Central memory CD8-positive, alpha-beta T cell (primary cell): Measurements from ENCODE around the gene PARD3.

Experiments
- ATAC-seq: fragments of 150-1000 bp; cut with Tn5 transposase; replicated peaks from 2 replicates; pipeline ENCODE4 v1.10.0; 2022; ENCODE audit warnings: mild to moderate bottlenecking, moderate FRiP score, moderate number of reproducible peaks; ENCODE audit not compliant: poor library complexity, severe bottlenecking; ENCODE audit errors: extremely low read depth
- DNase-seq, 2 donors: peaks; one replicate each; pipeline ENCODE4 v3.0.0; 2021; ENCODE audit warnings: low spot score in 2 of 2
- H3K27ac Mint-ChIP-seq: one replicate; pipeline ENCODE4 v1.8.0; 2022; ENCODE audit warnings: low read depth, mild to moderate bottlenecking, moderate library complexity, mixed read lengths
- H3K27me3 Mint-ChIP-seq: one replicate; pipeline ENCODE4 v1.8.0; 2022; ENCODE audit warnings: mixed read lengths
- H3K36me3 Mint-ChIP-seq: one replicate; pipeline ENCODE4 v1.8.0; 2022; ENCODE audit warnings: mild to moderate bottlenecking, moderate library complexity, mixed read lengths; ENCODE audit not compliant: insufficient read depth
- H3K4me1 Mint-ChIP-seq: one replicate; pipeline ENCODE4 v1.8.0; 2022; ENCODE audit warnings: mixed read lengths
- H3K4me3 Mint-ChIP-seq: one replicate; pipeline ENCODE4 v1.8.0; 2022; ENCODE audit warnings: mild to moderate bottlenecking, moderate library complexity, mixed read lengths
- H3K9me3 Mint-ChIP-seq: one replicate; pipeline ENCODE4 v1.8.0; 2022; ENCODE audit warnings: mixed read lengths

PARD3 gene

DNA sequence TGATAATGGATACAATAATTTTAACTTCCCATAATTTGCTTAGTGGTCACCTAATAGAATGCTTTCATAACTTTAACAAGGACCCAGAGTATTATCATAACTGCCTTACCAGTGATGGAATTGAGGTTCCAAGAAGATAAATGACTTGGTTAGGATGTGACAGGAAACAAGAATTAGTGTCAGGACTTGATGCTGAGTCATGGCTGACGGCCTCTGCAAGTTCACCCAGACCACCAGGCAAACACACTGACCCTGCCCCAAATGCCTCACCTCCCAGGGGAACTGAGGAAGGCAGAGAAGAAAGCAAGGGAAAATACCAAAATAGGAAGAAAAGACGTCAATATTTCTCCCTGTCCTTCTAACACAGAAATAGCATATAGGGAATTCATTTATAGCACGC is 636.3 kb downstream of the PARD3 start:
- no peak for DNase-seq
- Mint-ChIP-seq H3K9me3 (peaks cover 4% of the 10 kb centered on the region), H3K4me3 (no peak overlapping the region)

DNA sequence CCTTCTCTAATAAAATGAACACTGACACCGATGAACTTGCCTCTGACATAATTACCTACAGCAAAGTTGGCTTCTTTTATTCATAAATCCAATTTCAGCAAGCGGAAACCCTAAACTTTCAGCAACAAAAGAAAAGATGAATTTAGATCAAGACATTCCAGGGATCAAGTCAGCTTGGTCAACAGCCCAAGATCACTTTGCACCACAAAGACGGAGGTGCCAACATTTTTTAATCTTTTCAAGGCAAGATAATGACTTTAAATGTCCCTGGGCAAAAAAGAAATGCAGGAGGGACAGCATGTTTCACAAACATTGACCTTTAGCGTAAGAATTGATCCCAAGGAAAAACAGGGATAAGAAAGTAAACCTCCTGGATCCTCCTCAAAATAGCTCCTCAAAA is 636.9 kb downstream of the PARD3 start:
- Mint-ChIP-seq H3K4me1 (no peaks in the 10 kb centered on the region), H3K9me3 (peaks cover 4% of the 10 kb centered on the region), H3K4me3 (no peak overlapping the region), H3K27ac (no peak overlapping the region), H3K36me3 (no peaks in the 10 kb centered on the region), H3K27me3 (peaks cover 9% of the 10 kb centered on the region)
- DNase-seq: no peak
- no peak for ATAC-seq

More for the DNA sequence above, 636.3 kb downstream of the PARD3 start:
- Mint-ChIP-seq H3K27me3 (peaks cover 9% of the 10 kb centered on the region), H3K27ac (no peak overlapping the region), H3K36me3 (no peaks in the 10 kb centered on the region), H3K4me1 (no peaks in the 10 kb centered on the region)
- no peak for ATAC-seq

GRCh38 chr10:34177445-34177844 is 637.7 kb downstream of the PARD3 start:
- no peak for ATAC-seq
- DNase-seq: no peak
- H3K27ac Mint-ChIP-seq: no peak overlapping the region
- no peaks in the 10 kb centered on the region for H3K36me3 Mint-ChIP-seq
- H3K27me3 Mint-ChIP-seq: peaks cover 9% of the 10 kb centered on the region
- peaks cover 4% of the 10 kb centered on the region for H3K9me3 Mint-ChIP-seq
- no peak overlapping the region for H3K4me3 Mint-ChIP-seq
- H3K4me1 Mint-ChIP-seq: no peaks in the 10 kb centered on the region

DNA sequence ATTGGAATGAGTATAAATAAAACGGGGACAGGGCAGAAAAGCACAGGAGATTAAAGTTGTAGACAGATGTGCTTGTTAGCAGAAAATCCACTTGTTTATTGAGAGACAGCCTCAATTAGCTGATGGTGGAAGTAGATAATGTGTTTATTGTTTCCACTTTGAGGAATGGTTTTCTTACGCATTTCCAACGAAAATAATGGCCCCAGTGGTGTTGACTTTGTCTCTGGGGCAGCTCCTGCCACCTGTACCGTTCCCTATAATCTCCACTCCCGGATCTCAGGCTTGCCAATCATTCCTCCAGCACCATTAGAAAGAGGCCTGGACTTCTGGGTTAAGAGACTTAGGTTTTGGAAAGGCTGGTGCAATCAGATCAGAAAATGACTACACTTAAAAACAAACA is 638.7 kb downstream of the PARD3 start:
- Mint-ChIP-seq H3K4me3 (no peak overlapping the region), H3K27me3 (peaks cover 9% of the 10 kb centered on the region), H3K4me1 (no peaks in the 10 kb centered on the region), H3K27ac (no peak overlapping the region), H3K9me3 (peaks cover 4% of the 10 kb centered on the region), H3K36me3 (no peaks in the 10 kb centered on the region)
- ATAC-seq (no peak), DNase-seq (no peak)

DNA sequence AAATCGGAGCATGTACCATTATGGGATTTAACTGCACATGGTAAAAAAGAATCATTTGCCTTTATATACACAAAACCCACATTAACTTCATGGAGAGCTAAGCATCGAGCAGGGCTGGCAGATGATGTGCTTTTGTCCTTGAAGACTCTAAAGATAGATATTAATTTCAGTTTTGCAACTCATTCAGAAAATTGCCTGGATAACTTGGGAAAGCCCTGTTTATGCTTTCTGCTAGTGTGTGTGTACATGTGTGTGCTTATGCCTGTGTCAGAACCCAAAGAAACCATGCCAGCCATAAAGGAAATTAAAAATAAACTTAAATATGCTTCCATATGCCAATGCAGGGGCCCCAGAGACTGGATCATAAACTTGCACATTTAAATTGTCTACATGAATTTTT is 640.0 kb downstream of the PARD3 start:
- Mint-ChIP-seq H3K4me1 (no peaks in the 10 kb centered on the region), H3K9me3 (peaks cover 10% of the 10 kb centered on the region), H3K4me3 (no peak overlapping the region), H3K27ac (no peak overlapping the region), H3K36me3 (no peaks in the 10 kb centered on the region), H3K27me3 (peaks cover 9% of the 10 kb centered on the region)
- no peak for ATAC-seq
- DNase-seq: no peak

DNA sequence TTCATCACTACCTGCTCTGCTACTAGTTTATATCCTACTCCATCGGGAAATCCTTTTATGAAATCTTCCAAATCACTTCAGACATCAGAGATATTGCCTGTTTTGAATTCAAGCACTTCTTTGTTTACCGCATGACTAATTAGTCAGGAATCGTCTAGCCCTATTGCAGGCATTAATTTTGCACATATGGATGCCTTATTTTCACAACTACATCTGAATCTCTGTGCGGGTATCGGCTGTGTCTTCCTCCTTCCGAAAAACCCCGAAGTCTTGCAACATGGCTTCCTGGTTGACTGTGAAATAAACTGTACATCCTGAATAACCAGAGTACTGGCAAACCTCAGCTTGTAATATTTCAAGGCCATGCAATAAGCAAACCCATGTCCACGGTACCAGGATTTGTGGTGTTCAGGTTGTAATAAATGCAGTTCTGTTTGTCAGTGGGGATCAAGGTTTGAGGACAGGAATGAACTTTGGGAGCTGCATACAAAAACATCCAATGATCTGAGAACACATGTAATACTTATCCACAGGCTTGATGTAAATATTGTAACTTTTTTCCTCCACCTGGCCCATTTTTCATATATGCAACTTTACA is 642.1 kb downstream of the PARD3 start:
- Mint-ChIP-seq H3K27ac (no peak overlapping the region), H3K4me1 (no peaks in the 10 kb centered on the region), H3K36me3 (no peaks in the 10 kb centered on the region), H3K4me3 (no peak overlapping the region), H3K9me3 (peaks cover 12% of the 10 kb centered on the region), H3K27me3 (peaks cover 17% of the 10 kb centered on the region)
- no peak for ATAC-seq
- DNase-seq: no peak

DNA sequence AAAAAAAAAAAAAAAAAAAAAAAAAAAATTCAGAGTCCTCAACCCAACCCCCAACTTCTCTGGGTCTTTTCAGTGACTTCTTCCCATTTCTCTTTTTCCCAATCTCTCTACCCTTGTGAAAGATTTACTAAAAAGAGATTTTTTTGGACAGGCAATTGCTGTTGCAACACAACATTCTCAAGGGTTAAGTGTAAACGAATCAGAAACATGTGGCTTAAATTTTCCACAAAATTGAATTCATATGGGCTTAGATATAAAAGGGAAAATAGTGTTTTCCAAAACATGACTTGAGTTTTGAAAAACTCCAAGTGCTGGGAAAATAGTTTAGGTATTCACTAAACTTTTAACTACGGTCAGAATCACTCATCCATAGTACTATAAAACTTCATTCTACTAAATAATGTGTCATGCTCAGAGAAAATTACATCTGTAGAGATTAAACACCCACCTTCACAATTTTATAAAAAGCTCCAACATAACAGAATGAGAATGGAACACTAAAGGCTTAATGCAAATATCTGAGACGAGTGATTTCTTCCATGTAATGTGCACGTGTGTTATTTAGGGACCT is 643.1 kb downstream of the PARD3 start:
- no peak for DNase-seq
- Mint-ChIP-seq H3K36me3 (no peaks in the 10 kb centered on the region), H3K9me3 (peaks cover 12% of the 10 kb centered on the region), H3K27ac (no peak overlapping the region), H3K27me3 (peaks cover 10% of the 10 kb centered on the region), H3K4me1 (no peaks in the 10 kb centered on the region), H3K4me3 (no peak overlapping the region)
- ATAC-seq: no peak

DNA sequence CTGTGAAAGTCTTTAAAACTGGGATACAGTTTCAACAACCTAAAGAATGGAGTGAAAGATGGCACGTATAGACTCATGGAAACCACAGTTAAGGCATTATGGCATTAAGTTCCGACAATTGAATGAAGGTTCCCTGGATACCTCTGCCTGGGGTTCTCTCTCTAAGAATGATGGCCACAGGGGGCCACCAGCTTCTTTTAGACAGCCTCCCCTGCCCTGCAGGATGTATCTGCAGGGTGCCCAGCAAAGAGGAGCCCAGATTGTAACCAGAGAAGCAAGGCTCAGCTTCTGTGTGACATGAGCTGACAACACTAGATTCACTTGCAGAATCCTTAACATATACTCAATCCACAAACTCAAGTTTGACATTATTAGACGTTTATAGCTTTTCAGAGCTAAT is 645.4 kb downstream of the PARD3 start:
- peaks cover 12% of the 10 kb centered on the region for H3K9me3 Mint-ChIP-seq
- DNase-seq (no peak), ATAC-seq (no peak)
- H3K36me3 Mint-ChIP-seq: no peaks in the 10 kb centered on the region
- peaks cover 10% of the 10 kb centered on the region for H3K27me3 Mint-ChIP-seq
- no peaks in the 10 kb centered on the region for H3K4me1 Mint-ChIP-seq
- no peak overlapping the region for H3K27ac Mint-ChIP-seq
- H3K4me3 Mint-ChIP-seq: no peak overlapping the region

DNA sequence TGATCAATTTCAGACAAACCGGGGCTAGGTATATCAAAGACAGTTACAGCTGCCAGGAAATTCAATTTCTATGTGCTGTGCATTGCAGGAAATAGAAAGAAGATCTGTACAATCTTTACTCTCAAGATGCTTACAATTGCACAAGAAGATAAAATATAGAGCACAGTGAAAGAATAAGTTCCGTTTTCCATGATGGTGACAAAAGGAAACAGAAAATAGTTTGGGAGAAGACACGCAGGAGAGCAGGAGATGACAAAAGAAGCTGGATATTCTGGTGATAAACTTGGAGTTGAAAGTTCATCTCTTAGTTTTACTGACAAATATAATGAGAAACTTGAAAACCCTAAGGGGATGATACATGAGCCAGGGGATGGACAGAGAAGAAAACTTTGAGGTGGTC is 646.0 kb downstream of the PARD3 start:
- DNase-seq: no peak
- ATAC-seq: no peak
- Mint-ChIP-seq H3K9me3 (peaks cover 12% of the 10 kb centered on the region), H3K4me1 (no peaks in the 10 kb centered on the region), H3K4me3 (no peak overlapping the region), H3K27ac (no peak overlapping the region), H3K27me3 (peaks cover 10% of the 10 kb centered on the region), H3K36me3 (no peaks in the 10 kb centered on the region)

DNA sequence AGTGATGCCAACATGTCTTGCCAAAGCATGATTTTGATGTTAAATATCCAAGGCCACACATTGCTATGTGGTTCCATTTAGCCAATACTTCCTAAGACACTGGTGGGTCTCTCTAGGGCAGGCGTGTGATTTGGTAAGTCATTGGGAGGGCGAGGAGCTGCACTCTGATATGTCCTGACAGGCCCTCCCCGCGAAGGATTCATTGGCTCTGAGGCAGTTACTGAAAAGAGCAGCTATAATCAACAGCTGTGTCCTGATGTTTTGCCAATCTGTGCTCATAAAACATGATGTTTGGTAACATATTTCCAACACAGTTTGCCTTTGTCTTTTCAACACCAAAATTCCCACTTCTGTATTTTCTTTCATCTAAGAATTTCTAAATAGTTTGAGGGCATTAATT is 646.7 kb downstream of the PARD3 start:
- DNase-seq (no peak), ATAC-seq (no peak)
- peaks cover 17% of the 10 kb centered on the region for H3K9me3 Mint-ChIP-seq

DNA sequence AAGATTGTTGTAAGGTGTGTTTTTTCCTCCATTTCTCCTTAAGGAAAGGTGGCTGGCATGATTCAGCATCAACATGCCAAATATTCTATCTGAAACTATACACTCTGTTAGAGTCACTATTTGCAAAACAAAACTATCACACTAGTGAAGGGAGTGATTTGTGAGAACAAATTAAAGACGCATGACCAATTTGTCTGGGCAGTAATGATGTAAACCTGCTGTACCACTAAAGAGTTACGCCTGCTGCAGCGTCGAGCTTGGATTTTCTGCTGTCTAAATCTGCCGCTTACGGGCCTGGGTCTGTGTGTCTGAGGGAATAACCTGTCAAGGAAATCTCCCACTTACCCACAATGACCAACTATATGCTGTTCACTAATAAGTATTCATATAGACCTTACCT is 648.3 kb downstream of the PARD3 start:
- Mint-ChIP-seq H3K4me1 (no peaks in the 10 kb centered on the region), H3K9me3 (peaks cover 27% of the 10 kb centered on the region), H3K36me3 (peaks cover 2% of the 10 kb centered on the region), H3K27ac (no peak overlapping the region), H3K4me3 (no peak overlapping the region), H3K27me3 (peaks cover 10% of the 10 kb centered on the region)
- ATAC-seq: no peak
- no peak for DNase-seq

More for the DNA sequence above, 646.7 kb downstream of the PARD3 start:
- Mint-ChIP-seq H3K4me3 (no peak overlapping the region), H3K27ac (no peak overlapping the region), H3K36me3 (no peaks in the 10 kb centered on the region), H3K4me1 (no peaks in the 10 kb centered on the region), H3K27me3 (peaks cover 10% of the 10 kb centered on the region)

DNA sequence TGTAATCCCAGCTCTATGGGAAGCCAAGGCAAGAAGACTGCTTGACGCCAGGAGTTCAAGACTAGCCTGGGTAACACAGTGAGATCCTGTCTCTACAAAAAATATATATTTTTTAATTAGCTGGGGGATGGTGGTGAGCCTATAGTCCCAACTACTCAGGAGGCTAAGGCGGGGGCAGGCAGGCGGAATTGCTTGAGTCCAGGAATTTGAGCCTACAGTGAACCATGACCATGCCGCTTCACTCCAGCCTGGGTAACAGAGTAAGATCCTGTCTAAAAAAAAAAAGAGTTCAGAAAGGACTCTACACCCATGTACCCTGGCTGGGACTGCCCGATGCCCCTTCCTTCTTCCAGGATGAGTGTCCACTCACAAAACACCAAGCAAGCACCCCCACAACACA is 648.7 kb downstream of the PARD3 start:
- Mint-ChIP-seq H3K27me3 (peaks cover 10% of the 10 kb centered on the region), H3K9me3 (peaks cover 27% of the 10 kb centered on the region), H3K36me3 (peaks cover 2% of the 10 kb centered on the region), H3K4me1 (no peaks in the 10 kb centered on the region), H3K4me3 (no peak overlapping the region), H3K27ac (no peak overlapping the region)
- ATAC-seq (no peak), DNase-seq (no peak)

GRCh38 chr10:34164029-34164428 is 651.1 kb downstream of the PARD3 start:
- no peak for DNase-seq
- Mint-ChIP-seq H3K27ac (no peak overlapping the region), H3K4me3 (no peak overlapping the region), H3K36me3 (peaks cover 2% of the 10 kb centered on the region), H3K9me3 (peaks cover 17% of the 10 kb centered on the region), H3K27me3 (peaks cover 4% of the 10 kb centered on the region), H3K4me1 (no peaks in the 10 kb centered on the region)
- no peak for ATAC-seq
